ENCODE measurements around the gene MRPS6. TPM values are rescaled to one million over a fixed set of nuclear protein-coding genes. Genes with fewer than 3 reads are reported as not detected.
A peak's percentile ranks its signal among the peaks of the same experiment; 100 is the strongest.

The MRPS6 gene
- total and polyA plus RNA-seq, 2 of the 13 experiments (the other 11 are each of a cell fraction or from before 2014, with no cell fraction given) = 14.2 to 26.9 TPM

GRCh38 chr21:34073032-34073748 lies at the start of gene MRPS6, which contains the start of gene SLC5A3 (continued):
- TF ChIP-seq CSRNP1 (CRISPR knock-in tag; IDR thresholded peaks at IDR 0.05) (0 out of 2 replicates have a peak, but pooled peaks have one; percentile 39), FOXK2 (IDR thresholded peaks at IDR 0.05) (no peak), MTF2 (CRISPR knock-in tag; IDR thresholded peaks at IDR 0.05; ENCODE audit: borderline replicate concordance) (no peak), NFATC3 (CRISPR knock-in tag; IDR thresholded peaks at IDR 0.05) (no peak), ZNF142 (CRISPR knock-in tag; IDR thresholded peaks at IDR 0.05) (no peak), ZNF761 (CRISPR knock-in tag; conservative IDR thresholded peaks at IDR 0.05) (no peak), U2AF2 (IDR thresholded peaks at IDR 0.05; ENCODE audit: low read depth, low read length) (no peak), SAFB2 (CRISPR knock-in tag; IDR thresholded peaks at IDR 0.05; ENCODE audit: borderline replicate concordance, low read depth) (no peak), ZNF264 (CRISPR knock-in tag; IDR thresholded peaks at IDR 0.05) (no peak), SNAI1 (CRISPR knock-in tag; IDR thresholded peaks at IDR 0.05; ENCODE audit: borderline replicate concordance) (no peak), ZNF616 (CRISPR knock-in tag; IDR thresholded peaks at IDR 0.05; ENCODE audit: low read depth) (no peak), YEATS2 (CRISPR knock-in tag; IDR thresholded peaks at IDR 0.05; ENCODE audit: borderline replicate concordance) (no peak), TFE3 (CRISPR knock-in tag; IDR thresholded peaks at IDR 0.05) (no peak), ZBTB33 (CRISPR knock-in tag; IDR thresholded peaks at IDR 0.05) (peak; percentile 43; the same call in 1 of the 2 replicates), ETV6 (CRISPR knock-in tag; conservative IDR thresholded peaks at IDR 0.05) (peak; percentile 66; the same call in 1 of the 2 replicates), ZNF775 (CRISPR knock-in tag; IDR thresholded peaks at IDR 0.05; ENCODE audit: borderline replicate concordance) (no peak), RBFOX2 (IDR thresholded peaks at IDR 0.05; ENCODE audit: low read depth, low read length) (peak; percentile 91), ZNF703 (CRISPR knock-in tag; IDR thresholded peaks at IDR 0.05; ENCODE audit: borderline replicate concordance) (no peak), PCBP2 (optimal IDR thresholded peaks at IDR 0.05; ENCODE audit: low read depth, low read length, poor library complexity, severe bottlenecking) (no peak)

Data from HepG2 (cell line).